DMS153 (cell line): ENCODE results near the gene SULT1C2.
"Not testable (repeated sequence)": the region's sequence is repeated elsewhere in the genome, so short reads cannot be mapped to it uniquely, and the experiment has no call there.

ENCODE experiments used
- DNase-seq: peaks from one replicate; lab custom pipeline; 2025; lab: John Stamatoyannopoulos, UW

The SULT1C2 gene

DNA sequence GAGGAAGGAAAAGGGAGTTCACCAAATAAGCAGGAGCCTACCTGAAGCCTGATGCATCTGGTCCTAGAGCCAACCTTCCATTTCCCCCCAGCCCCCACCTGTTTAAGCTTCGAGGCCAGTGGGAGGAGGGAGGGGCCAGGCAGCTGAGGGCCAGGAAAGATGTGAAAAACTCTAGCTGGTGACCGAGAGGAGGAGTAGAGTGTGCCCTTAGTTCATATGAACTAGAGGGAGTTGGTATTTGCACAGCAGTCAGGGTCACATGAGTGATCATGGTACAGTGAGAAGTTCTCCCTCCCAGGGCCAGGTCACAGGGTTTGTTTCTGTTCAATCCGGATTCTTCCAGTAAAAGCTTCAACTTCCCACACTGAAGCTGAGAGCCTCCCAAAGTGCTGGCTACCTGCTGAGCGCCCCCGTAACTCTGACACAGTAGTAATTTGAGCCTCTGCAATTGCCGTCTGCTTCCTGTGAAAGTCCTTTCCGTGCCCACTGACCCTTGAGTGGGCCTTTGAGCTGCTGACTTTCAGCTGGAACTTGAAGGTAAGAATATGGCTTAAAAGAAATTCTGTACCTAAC is at the start of gene SULT1C2:
SULT1C2 (plus strand) TSS at position 362 of the 573 bp plus-strand sequence. CDS start 4,773 bp downstream, outside the sequence.
- DNase-seq, result peak; percentile 2

- DNase-seq, result no peak
Observed at GRCh38 chr2:108239786-108240185, 48.9 kb upstream of the SULT1C2 start, which contains the start of gene SULT1C3. TSS of gene SULT1C3 (plus strand) at chr2:108239968. CDS start at chr2:108247195, 7,227 bp downstream.

DNA sequence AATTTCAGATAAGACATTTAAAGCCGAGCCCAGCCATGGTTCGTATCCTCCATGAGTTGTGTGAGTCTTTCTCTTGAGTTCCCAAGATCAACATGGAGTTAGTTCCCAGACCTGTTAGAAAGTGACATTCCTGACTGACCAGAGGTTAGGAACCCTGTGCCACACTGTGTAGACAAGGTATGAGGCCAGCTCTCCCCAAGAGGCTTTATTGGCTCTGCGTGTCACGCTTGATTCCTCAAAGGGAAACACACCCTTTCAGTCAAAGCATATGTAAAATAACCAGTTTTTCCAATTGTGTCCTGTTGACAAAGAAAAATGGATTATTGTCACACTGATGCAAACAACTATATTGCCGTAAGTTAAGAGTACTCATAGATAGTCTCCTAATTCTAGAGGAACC is 47.7 kb upstream of the SULT1C2 start:
- DNase-seq, result no peak

DNA sequence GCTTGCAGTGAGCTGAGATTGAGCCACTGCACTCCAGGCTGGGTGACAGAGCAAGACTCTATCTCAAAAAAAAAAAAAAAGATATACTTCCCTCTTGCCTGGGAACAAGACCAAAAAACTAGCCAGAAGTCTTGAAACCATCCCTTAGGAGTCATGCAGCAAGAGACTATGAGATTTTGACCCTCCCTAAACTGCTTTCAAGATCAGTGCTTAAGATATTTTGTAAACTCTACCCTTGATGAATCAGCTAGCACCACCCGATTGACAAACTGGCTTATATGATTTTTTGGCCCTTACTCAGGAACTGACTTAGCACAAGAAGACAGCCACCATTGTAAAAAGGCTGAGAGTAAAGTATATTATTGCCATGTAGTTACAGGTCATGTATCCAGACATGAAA is 45.1 kb upstream of the SULT1C2 start:
- DNase-seq, result no peak

- DNase-seq, result no peak
Observed at GRCh38 chr2:108244667-108245414, 43.9 kb upstream of the SULT1C2 start.

DNA sequence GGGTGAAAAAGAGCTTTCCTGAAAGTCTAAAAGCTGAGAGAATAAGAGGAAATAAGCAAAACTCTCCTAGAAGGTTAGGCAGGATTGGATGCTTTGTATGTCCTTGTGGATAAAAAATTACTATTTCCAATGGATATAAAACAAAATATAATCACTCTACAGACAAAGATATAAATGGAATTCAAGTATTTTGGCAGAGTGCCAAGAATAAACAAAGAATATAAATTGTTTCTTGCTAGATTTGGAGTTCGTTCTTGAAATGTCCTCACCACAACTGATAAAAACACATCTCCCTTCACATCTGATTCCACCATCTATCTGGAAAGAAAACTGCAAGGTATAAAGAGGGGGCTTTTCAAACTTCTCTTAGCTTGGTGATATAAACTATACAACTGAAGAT is 35.6 kb upstream of the SULT1C2 start:
- no peak for DNase-seq

GRCh38 chr2:108257757-108258331 is 30.9 kb upstream of the SULT1C2 start:
- DNase-seq, result no peak

- DNase-seq, result no peak
Observed at GRCh38 chr2:108260773-108261172, 27.9 kb upstream of the SULT1C2 start.

GRCh38 chr2:108262036-108262435 is 26.7 kb upstream of the SULT1C2 start:
- DNase-seq, result no peak

GRCh38 chr2:108263401-108263800 is 25.3 kb upstream of the SULT1C2 start:
- peak; percentile 2 for DNase-seq

DNA sequence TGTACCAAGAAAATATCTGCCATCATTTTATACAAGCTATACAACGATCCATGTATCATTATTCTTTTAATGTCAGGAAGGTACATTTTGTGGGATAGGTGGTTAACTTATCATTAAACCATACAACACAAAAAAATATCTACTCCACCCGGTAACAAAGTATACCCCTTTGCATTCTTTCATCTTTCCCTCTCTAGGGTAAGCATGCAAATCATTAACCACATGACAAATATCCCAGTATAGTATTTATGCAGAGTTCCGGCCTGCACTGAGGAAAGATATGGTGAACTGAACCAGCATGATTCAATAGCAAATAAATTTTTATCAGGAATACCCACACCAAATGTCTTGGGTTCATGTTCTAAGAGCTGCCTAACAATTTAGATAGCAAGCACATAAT is 22.5 kb upstream of the SULT1C2 start:
- DNase-seq, result no peak

DNA sequence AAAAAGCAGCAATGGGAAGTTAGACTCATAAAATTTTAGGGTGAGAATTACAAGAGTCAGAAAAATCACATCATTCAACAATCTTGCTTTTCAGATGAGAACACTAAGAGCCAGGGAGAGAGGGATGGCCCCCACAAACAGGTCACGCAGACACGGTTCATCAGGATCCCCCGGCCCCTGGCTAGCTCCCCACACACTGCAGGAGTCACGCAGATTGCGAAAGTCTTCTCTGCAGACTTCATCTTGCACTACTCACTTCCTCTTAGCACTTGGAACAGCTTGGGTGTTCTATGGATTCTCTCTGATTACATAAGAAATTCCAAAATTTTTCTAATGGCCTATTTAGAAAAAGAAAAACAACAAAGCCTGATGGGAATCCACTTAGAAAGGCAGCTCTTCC is 21.6 kb upstream of the SULT1C2 start:
- no peak for DNase-seq

GRCh38 chr2:108268001-108268400 is 20.7 kb upstream of the SULT1C2 start:
- DNase-seq, result no peak

DNA sequence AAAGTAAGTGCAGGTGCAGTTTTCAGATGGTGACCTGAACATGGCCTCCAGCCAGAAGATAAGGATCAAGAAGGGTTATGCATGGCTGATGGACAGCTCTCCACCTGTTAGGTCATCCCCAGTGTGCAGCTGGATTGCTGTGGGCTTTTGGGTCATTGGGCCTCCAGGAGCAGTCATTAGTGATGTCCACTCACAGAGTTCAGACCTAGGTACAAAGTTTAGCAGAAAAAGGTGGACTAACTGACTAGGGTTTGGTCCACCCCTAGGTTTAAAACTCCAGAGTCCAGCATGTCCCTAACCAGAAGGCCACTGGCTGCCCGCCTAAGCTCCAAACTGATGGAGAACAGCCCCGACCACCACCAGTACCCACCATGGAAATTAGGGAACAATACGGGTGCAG is 18.3 kb upstream of the SULT1C2 start:
- no peak for DNase-seq

GRCh38 chr2:108270768-108271506 is 17.8 kb upstream of the SULT1C2 start:
- DNase-seq, result no peak

DNA sequence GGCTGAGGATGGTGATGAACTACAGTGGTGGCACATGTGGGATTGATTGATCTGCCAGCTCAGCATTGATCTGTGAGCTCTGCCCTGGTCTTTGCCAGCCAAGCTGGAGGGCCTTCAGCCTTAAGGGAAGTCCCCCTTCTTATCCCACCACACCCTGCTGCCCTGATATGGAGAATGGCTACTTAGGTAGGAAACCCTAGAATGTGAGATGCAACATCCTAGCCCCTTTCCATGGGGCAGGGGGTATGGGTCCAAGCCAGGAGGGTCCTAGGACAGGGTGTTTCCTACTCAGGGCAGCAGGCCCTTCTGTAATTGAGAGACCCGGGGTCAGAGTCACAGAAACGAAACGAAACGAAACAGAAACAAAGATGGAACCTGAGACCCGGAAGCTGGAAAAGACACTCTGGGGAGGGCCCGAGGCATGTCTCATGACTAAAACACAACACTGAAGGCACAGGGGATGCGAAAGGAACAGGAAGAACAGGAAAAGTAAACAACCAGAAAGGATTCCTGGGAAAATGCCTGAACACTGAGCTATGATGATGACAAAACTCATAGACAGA is 16.9 kb upstream of the SULT1C2 start:
- peak; percentile 46 for DNase-seq

DNA sequence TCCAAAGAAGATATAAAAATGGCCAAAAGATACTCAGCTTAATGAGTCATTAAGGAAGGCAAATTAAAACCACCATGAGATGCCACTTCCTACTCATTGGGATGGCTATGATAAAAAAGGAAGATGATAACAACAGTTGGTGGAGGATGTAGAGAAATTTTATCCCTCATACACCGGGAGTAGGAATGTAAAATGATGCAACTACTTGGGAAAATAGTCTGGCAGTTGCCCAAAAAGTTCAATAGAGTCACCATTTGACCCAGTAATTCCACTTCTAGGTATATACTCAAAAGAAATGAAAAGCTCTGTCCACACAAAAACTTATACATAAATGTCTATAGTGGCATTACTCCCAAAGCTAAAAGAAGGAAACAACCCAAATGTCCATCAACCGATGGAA is 10.1 kb upstream of the SULT1C2 start:
- no peak for DNase-seq

GRCh38 chr2:108279468-108279867 is 9.2 kb upstream of the SULT1C2 start:
- DNase-seq, result no peak

DNA sequence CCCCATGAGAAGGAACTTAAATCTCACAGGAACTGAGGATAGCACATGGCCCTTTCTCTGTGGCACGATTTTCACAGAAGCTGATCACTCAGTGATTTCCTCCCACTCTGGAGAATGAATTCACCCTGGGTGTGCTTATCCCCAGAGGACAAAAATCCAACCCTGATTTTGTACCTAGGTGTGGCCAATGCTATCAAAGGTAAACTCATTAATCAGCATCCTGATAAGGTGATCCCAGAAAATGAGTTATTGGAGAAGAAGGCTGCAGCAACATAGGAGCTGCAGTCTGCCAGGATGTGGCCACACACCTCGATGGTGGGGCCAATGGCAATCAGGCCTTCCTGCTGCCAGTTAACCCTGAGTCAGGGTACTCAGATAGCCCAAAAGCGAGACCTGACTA is 8.2 kb upstream of the SULT1C2 start:
- DNase-seq, result no peak

DNA sequence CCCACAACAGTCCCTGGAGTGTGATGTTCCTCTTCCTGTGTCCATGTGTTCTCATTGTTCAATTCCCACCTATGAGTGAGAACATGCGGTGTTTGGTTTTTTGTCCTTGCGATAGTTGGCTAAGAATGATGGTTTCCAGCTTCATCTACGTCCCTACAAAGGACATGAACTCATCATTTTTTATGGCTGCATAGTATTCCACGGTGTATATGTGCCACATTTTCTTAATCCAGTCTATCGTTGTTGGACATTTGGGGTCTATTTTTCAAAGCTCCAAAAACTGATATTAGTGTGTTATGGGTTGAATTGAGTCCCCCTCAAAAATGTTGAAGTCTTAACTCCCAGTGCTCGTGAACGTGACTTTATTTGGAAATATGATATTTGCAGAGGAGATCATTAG is 4.1 kb upstream of the SULT1C2 start:
- not testable (repeated sequence) for DNase-seq

DNA sequence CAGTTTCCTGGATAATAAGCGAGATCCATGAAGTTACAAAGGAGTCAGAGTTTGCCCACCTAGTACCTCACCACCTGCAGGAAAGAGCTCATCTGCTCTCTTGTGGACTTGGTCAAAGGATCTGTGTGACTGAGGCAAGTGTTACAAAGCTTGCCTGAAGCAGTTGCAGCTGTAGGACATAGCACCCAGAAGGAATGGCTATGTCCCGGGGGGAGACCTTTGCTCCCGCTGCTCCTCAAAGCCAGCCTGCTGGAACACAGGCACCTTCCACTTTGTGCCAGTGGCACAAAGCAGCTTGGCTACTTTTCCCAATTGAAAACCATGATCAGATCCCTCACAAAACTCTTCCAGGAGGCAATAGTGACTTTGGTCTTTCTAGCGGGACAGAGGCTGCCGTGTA is 3.1 kb upstream of the SULT1C2 start:
- DNase-seq, result no peak

DNA sequence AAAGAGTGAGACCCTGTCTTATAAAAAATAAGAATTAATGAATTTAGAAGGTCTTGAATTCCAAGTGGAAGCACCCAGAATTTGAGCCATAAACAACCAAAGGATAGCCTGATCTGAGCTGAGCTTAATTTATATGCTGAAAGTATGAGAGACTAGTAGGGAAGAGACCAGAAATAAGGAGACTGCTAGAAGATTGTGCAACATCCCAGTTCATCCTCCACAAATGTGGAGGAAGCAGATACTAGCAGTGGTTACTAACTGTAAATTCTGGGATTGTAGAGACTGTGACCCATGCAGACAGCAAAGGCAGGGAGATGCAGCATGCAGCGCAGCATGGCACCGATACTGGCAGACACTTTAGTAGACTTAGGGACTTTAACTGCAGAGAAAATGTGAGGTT is 1.5 kb upstream of the SULT1C2 start:
- DNase-seq, result no peak
